ENCODE measurements around the gene ADGRB3. TPM values are rescaled to one million over a fixed set of nuclear protein-coding genes. Genes with fewer than 3 reads are reported as not detected.

The ADGRB3 gene
- total and polyA plus RNA-seq, 10 of the 15 experiments (the other 5 are each of a cell fraction or from before 2014, with no cell fraction given): 0.03 to 0.06 TPM; not detected in 8

DNA sequence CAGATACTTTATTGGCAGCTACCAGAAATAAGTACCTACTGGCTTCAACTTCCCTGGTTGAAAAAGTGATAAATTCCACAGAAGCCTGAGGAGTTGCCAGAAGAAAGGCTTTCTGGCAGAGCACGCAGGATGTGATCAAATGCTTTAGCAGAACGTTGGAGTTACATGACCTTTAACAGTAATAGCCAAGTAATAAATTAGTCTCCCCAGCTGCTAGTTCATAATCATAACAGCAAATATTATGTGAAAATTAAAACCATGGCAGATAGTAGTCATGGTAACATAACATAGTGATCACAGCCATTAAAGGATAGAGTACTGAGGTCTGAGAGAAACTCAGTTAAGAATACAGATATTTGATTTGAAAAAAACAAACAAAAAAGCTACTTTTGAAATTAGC lies 567.7 kb downstream of the ADGRB3 start:
- H3K4me3 ChIP-seq: no peak overlapping the region
- H3K9me3 ChIP-seq (replicated peaks; ENCODE audit: control insufficient read depth, insufficient read depth, low read length): no peaks in the 10 kb centered on the region
- no peak overlapping the region for H3K9ac ChIP-seq (ENCODE audit: control insufficient read depth, insufficient read depth, low read length)
- 0% methylated on average over 2 of the region's 2 CpGs for WGBS (ENCODE audit: insufficient coverage, insufficient replicate concordance, low lambda C conversion rate, missing lambda C conversion rate)
- H3K79me2 ChIP-seq (ENCODE audit: control insufficient read depth, insufficient read depth, low read length): no peaks in the 10 kb centered on the region
- CTCF ChIA-PET: no interaction called here
- no peak overlapping the region for H2AFZ ChIP-seq (ENCODE audit: control insufficient read depth, low read depth, low read length)
- BruUV-seq (replicated peaks): no TSS peak
- no peak overlapping the region for H3K4me2 ChIP-seq (ENCODE audit: control insufficient read depth, insufficient read depth)
- SMC1A ChIA-PET (ENCODE audit: uncharacterized antibody, unreplicated experiment): no interaction called here
- POLR2A ChIA-PET: no interaction called here
- ATAC-seq (no peak), DNase-seq (ENCODE audit: low read depth, low spot score) (no peak), FAIRE-seq (no peak)
- TF ChIP-seq JUND (IDR thresholded peaks at IDR 0.05; ENCODE audit: low read depth, low read length): no peak
- TF ChIP-seq, protein P1, sequence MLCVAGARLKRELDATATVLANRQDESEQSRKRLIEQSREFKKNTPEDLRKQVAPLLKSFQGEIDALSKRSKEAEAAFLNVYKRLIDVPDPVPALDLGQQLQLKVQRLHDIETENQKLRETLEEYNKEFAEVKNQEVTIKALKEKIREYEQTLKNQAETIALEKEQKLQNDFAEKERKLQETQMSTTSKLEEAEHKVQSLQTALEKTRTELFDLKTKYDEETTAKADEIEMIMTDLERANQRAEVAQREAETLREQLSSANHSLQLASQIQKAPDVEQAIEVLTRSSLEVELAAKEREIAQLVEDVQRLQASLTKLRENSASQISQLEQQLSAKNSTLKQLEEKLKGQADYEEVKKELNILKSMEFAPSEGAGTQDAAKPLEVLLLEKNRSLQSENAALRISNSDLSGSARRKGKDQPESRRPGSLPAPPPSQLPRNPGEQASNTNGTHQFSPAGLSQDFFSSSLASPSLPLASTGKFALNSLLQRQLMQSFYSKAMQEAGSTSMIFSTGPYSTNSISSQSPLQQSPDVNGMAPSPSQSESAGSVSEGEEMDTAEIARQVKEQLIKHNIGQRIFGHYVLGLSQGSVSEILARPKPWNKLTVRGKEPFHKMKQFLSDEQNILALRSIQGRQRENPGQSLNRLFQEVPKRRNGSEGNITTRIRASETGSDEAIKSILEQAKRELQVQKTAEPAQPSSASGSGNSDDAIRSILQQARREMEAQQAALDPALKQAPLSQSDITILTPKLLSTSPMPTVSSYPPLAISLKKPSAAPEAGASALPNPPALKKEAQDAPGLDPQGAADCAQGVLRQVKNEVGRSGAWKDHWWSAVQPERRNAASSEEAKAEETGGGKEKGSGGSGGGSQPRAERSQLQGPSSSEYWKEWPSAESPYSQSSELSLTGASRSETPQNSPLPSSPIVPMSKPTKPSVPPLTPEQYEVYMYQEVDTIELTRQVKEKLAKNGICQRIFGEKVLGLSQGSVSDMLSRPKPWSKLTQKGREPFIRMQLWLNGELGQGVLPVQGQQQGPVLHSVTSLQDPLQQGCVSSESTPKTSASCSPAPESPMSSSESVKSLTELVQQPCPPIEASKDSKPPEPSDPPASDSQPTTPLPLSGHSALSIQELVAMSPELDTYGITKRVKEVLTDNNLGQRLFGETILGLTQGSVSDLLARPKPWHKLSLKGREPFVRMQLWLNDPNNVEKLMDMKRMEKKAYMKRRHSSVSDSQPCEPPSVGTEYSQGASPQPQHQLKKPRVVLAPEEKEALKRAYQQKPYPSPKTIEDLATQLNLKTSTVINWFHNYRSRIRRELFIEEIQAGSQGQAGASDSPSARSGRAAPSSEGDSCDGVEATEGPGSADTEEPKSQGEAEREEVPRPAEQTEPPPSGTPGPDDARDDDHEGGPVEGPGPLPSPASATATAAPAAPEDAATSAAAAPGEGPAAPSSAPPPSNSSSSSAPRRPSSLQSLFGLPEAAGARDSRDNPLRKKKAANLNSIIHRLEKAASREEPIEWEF (IDR thresholded peaks at IDR 0.05; ENCODE audit: insufficient replicate concordance, low read depth, low read length): no peak
- TF ChIP-seq SMC3 (IDR thresholded peaks at IDR 0.05; ENCODE audit: borderline replicate concordance, low read length): no peak
- H3K27me3 ChIP-seq (replicated peaks in 1 of 2; ENCODE audit: control insufficient read depth in 2 of 2, insufficient read depth in 2 of 2, low read length in 1 of 2): no peaks in the 10 kb centered on the region
- no peaks in the 10 kb centered on the region for H3K36me3 ChIP-seq (ENCODE audit: control insufficient read depth in 2 of 2, insufficient read depth in 2 of 2, low read length in 1 of 2)
- intact Hi-C loops (cut with micrococcal nuclease; ENCODE audit: unreplicated experiment): no loop called here
- RAD21 ChIA-PET (ENCODE audit: unreplicated experiment): no interaction called here
- no peaks in the 10 kb centered on the region for H3K4me1 ChIP-seq (ENCODE audit: control insufficient read depth, insufficient read depth, low read length)
- H3K27ac ChIP-seq (ENCODE audit: control insufficient read depth, insufficient read depth): no peak overlapping the region
- in situ Hi-C loops (cut with MboI): no loop called here
- H4K20me1 ChIP-seq (ENCODE audit: control insufficient read depth, insufficient read depth): no peaks in the 10 kb centered on the region
